OCI-LY1 (cell line): Measurements from ENCODE around the gene COL21A1.

Source experiments
- H2AFZ ChIP-seq: fragments of 200-600 bp; sonication (generic), shearing (Covaris generic); 2 replicates; pipeline ENCODE4 v1.6.0; 2014; ENCODE audit warnings: antibody characterized with exemption, mild to moderate bottlenecking, low read length
- H3F3A ChIP-seq: fragments of 200-600 bp; sonication (generic), shearing (Covaris generic); 2 replicates; pipeline ENCODE4 v1.6.0; 2014; ENCODE audit warnings: mild to moderate bottlenecking, antibody characterized with exemption, low read length, moderate library complexity; ENCODE audit not compliant: insufficient read depth
- H3K27ac ChIP-seq: fragments of 200-600 bp; sonication (generic); 2 replicates; pipeline ENCODE4 v1.5.1; 2014; ENCODE audit warnings: low read length, mixed run types, mild to moderate bottlenecking, low read depth; ENCODE audit not compliant: poor library complexity, severe bottlenecking
- H3K27me3 ChIP-seq: fragments of 200-600 bp; sonication (generic); 2 replicates; pipeline ENCODE4 v1.6.0; 2014; ENCODE audit warnings: antibody characterized with exemption, mild to moderate bottlenecking, low read length, moderate library complexity; ENCODE audit not compliant: insufficient read depth
- H3K36me3 ChIP-seq: fragments of 200-600 bp; sonication (generic); 2 replicates; pipeline ENCODE4 v1.6.1; 2014; ENCODE audit warnings: mild to moderate bottlenecking, antibody characterized with exemption, low read length, moderate library complexity, mixed read lengths; ENCODE audit not compliant: insufficient read depth
- H3K4me1 ChIP-seq: fragments of 200-600 bp; sonication (generic); 2 replicates; pipeline ENCODE4 v1.5.1; 2014; ENCODE audit warnings: mild to moderate bottlenecking, low read length, moderate library complexity; ENCODE audit not compliant: insufficient read depth, severe bottlenecking
- H3K4me2 ChIP-seq: fragments of 200-600 bp; sonication (generic), shearing (Covaris generic); 2 replicates; pipeline ENCODE4 v1.6.1; 2014; ENCODE audit warnings: low read length
- H3K4me3 ChIP-seq: fragments of 200-600 bp; sonication (generic); 2 replicates; pipeline ENCODE4 v1.5.1; 2014; ENCODE audit warnings: low read length, low read depth, mild to moderate bottlenecking, mixed read lengths; ENCODE audit not compliant: poor library complexity, severe bottlenecking
- H3K79me2 ChIP-seq: fragments of 200-600 bp; shearing (Covaris generic); 2 replicates; pipeline ENCODE4 v1.6.1; 2016; ENCODE audit warnings: mixed run types, low read length, mixed read lengths; ENCODE audit not compliant: insufficient read depth
- H3K9ac ChIP-seq: fragments of 200-600 bp; sonication (generic), shearing (Covaris generic); 2 replicates; pipeline ENCODE4 v1.6.1; 2014; ENCODE audit warnings: mild to moderate bottlenecking, low read length, mixed read lengths
- H3K9me2 ChIP-seq: fragments of 200-600 bp; sonication (generic), shearing (Covaris generic); 2 replicates; pipeline ENCODE4 v1.6.1; 2014; ENCODE audit warnings: low read depth, mild to moderate bottlenecking, low read length, mixed read lengths
- H3K9me3 ChIP-seq: fragments of 200-600 bp; shearing (Covaris generic); 2 replicates; pipeline ENCODE4 v1.6.1; 2014; ENCODE audit warnings: low read length, mixed read lengths
- H4K20me1 ChIP-seq: fragments of 200-600 bp; sonication (generic), shearing (Covaris generic); 2 replicates; pipeline ENCODE4 v1.6.0; 2016; ENCODE audit warnings: mild to moderate bottlenecking, low read length; ENCODE audit not compliant: insufficient read depth
- CTCF ChIP-seq: fragments of 200-600 bp; sonication (generic), shearing (Covaris generic); IDR thresholded peaks from 2 replicates; pipeline ENCODE4 v1.5.1; 2017; ENCODE audit warnings: mild to moderate bottlenecking, antibody characterized with exemption, low read length, moderate library complexity, mixed read lengths
- EZH2 ChIP-seq: fragments of 200-600 bp; sonication (generic), shearing (Covaris generic); IDR thresholded peaks from 2 replicates; pipeline ENCODE4 v1.8.0; 2017; ENCODE audit warnings: borderline replicate concordance, mixed run types, mild to moderate bottlenecking, antibody characterized with exemption, low read length, moderate library complexity, mixed read lengths

The COL21A1 gene

DNA sequence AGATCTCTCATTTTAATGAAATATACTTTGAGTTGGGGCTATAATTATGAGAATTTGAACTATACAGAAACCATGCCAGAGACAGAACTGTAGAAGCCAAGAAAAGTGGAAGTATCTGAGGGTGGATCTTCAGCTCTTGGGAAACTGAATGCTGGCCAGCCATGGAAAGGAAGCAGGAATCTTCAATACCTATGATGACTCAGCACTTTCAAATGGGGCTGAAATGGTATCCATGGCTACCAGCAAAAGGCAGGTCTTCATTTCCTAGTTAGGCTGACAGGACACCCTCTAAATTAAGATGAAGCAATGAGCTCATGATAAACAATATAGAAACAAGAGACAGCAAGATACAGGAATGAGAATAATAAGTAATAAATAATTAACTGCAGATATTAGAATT is 171.3 kb downstream of the COL21A1 start:
- no peaks in the 10 kb centered on the region for H3K36me3 ChIP-seq
- H3K27ac ChIP-seq = no peak overlapping the region
- H3F3A ChIP-seq = no peaks in the 10 kb centered on the region
- TF ChIP-seq EZH2 = no peak
- TF ChIP-seq CTCF = no peak
- no peaks in the 10 kb centered on the region for H3K4me1 ChIP-seq
- H3K4me2 ChIP-seq = no peak overlapping the region
- no peak overlapping the region for H3K9ac ChIP-seq
- H3K79me2 ChIP-seq = no peaks in the 10 kb centered on the region
- no peaks in the 10 kb centered on the region for H3K27me3 ChIP-seq
- H2AFZ ChIP-seq = no peak overlapping the region
- H3K9me2 ChIP-seq = no peaks in the 10 kb centered on the region
- no peaks in the 10 kb centered on the region for H4K20me1 ChIP-seq
- H3K4me3 ChIP-seq = no peak overlapping the region
- H3K9me3 ChIP-seq = no peaks in the 10 kb centered on the region

DNA sequence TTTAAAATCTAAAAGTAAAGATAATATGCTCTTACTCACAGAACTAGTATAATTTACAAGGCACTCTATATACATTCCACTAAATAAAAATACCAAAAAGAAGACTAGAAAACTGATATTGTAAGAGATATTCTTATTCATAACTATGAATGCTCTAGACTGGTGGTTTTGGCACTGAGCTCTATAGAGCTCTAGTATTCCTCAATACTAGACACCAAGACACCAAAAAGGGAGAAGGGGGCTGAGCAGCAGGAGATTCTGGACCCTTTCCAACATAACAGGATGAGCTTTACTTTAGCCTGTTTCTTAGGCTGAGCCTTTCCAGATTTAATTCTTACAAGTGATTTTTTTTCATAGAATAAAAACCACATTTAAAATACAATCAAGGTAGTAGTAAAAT is 173.6 kb downstream of the COL21A1 start:
- no peak overlapping the region for H3K4me2 ChIP-seq
- no peak overlapping the region for H3K27ac ChIP-seq
- no peaks in the 10 kb centered on the region for H3K79me2 ChIP-seq

GRCh38 chr6:56073315-56073714 is 174.1 kb downstream of the COL21A1 start:
- no peaks in the 10 kb centered on the region for H3K79me2 ChIP-seq
- H3K4me1 ChIP-seq = no peaks in the 10 kb centered on the region
- no peaks in the 10 kb centered on the region for H4K20me1 ChIP-seq
- no peak overlapping the region for H3K4me3 ChIP-seq
- H3K9ac ChIP-seq = no peak overlapping the region
- no peaks in the 10 kb centered on the region for H3K36me3 ChIP-seq
- H3K4me2 ChIP-seq = no peak overlapping the region
- H3K9me2 ChIP-seq = no peaks in the 10 kb centered on the region
- no peaks in the 10 kb centered on the region for H3K27me3 ChIP-seq
- no peak overlapping the region for H3K27ac ChIP-seq
- no peak for TF ChIP-seq EZH2
- no peak for TF ChIP-seq CTCF
- H3F3A ChIP-seq = no peaks in the 10 kb centered on the region
- H2AFZ ChIP-seq = no peak overlapping the region
- H3K9me3 ChIP-seq = no peaks in the 10 kb centered on the region

More for the DNA sequence above, 173.6 kb downstream of the COL21A1 start:
- no peak overlapping the region for H3K9ac ChIP-seq
- no peaks in the 10 kb centered on the region for H3K27me3 ChIP-seq
- no peaks in the 10 kb centered on the region for H3K9me2 ChIP-seq
- no peaks in the 10 kb centered on the region for H4K20me1 ChIP-seq
- H3K4me3 ChIP-seq = no peak overlapping the region
- no peaks in the 10 kb centered on the region for H3K36me3 ChIP-seq
- no peaks in the 10 kb centered on the region for H3F3A ChIP-seq
- H2AFZ ChIP-seq = no peak overlapping the region
- no peaks in the 10 kb centered on the region for H3K9me3 ChIP-seq
- H3K4me1 ChIP-seq = no peaks in the 10 kb centered on the region
- TF ChIP-seq EZH2 (no peak), CTCF (no peak)
